Tibial artery (tissue), 4 donors: ENCODE measurements around the gene NME3.
A peak's percentile ranks its signal among the peaks of the same experiment; 100 is the strongest.

Experiments
- DNase-seq, 2 donors: peaks; one replicate each; pipeline ENCODE4 v3.0.0-alpha.2; 2019
- H3K27ac ChIP-seq, 2 donors: fragments of 200-600 bp; sonication (generic) in 1 of 2; 1 replicate in 1 of 2; 2 replicates in 1 of 2; pipeline ENCODE4 v1.5.1; 2018 to 2019; ENCODE audit warnings: mild to moderate bottlenecking in 1 of 2
- H3K27me3 ChIP-seq, 2 donors: fragments of 200-600 bp; sonication (generic) in 1 of 2; one replicate each; pipeline versions ENCODE4 v1.5.1 to v1.6.0; 2016 to 2019
- H3K36me3 ChIP-seq, 3 donors: fragments of 200-600 bp; sonication (generic) in 2 of 3; one replicate each; pipeline ENCODE4 v1.5.1; 2016 to 2019; ENCODE audit warnings: mild to moderate bottlenecking in 2 of 3
- H3K4me1 ChIP-seq, 4 donors: fragments of 200-600 bp; sonication (generic) in 2 of 4; 1 replicate in 3 of 4; 2 replicates in 1 of 4; pipeline ENCODE4 v1.5.1; 2016 to 2019
- H3K4me3 ChIP-seq, 2 donors: fragments of 200-600 bp; sonication (generic) in 1 of 2; 1 replicate in 1 of 2; 2 replicates in 1 of 2; pipeline ENCODE4 v1.5.1; 2018 to 2019; ENCODE audit warnings: mild to moderate bottlenecking in 2 of 2
- H3K9me3 ChIP-seq, 3 donors: fragments of 200-600 bp; sonication (generic) in 1 of 3; one replicate each; pipeline ENCODE4 v1.5.1; 2016 to 2019
- CTCF ChIP-seq, 2 experiments: fragments of 200-600 bp in 1 of 2; fragments of 450-650 bp in 1 of 2; IDR thresholded peaks; one replicate each; pipeline ENCODE4 v1.5.1; 2017 to 2019; ENCODE audit warnings: antibody characterized with exemption in 2 of 2, mild to moderate bottlenecking in 1 of 2, moderate library complexity in 1 of 2
- intact Hi-C: fragments of 100-400 bp; cut with DNase I; formaldehyde crosslinking; loops from one replicate; pipeline ENCODE4 v1.15.0; 2023; ENCODE audit warnings: low total_unique reads

NME3 gene

GRCh38 chr16:1771188-1771863, at the start of gene NME3:
Gene NME3 (minus strand): TSS chr16:1771543. CDS start chr16:1771534, 9 bp downstream.
- no peak for TF ChIP-seq CTCF (IDR thresholded peaks at IDR 0.05)
- Histone ChIP-seq H3K4me1 (peaks cover 0 to 61% (median 35%) of the 10 kb centered on the region in 4 donors), H3K27me3 (no peaks in the 10 kb centered on the region), H3K36me3 (peaks cover 24 to 50% (median 40%) of the 10 kb centered on the region in 3 donors), H3K4me3 (peak within 1 kb of the TSS; percentile 87 to 99), H3K27ac (peak within 1 kb of the TSS; percentile 85 to 95), H3K9me3 (no peaks in the 10 kb centered on the region)
- peak; percentile 81 to 89 for DNase-seq
- intact Hi-C loops: no loop called here

GRCh38 chr16:1820946-1821290, 49.6 kb upstream of the NME3 start:
- no peak for TF ChIP-seq CTCF (IDR thresholded peaks at IDR 0.05)
- Histone ChIP-seq H3K27ac (no peak overlapping the region), H3K27me3 (no peaks in the 10 kb centered on the region), H3K36me3 (peaks cover 59 to 71% (median 64%) of the 10 kb centered on the region in 3 donors), H3K4me1 (peaks cover 0 to 23% (median 17%) of the 10 kb centered on the region in 4 donors), H3K9me3 (no peaks in the 10 kb centered on the region), H3K4me3 (no peak overlapping the region)
- DNase-seq: no peak
- intact Hi-C loops: no loop called here

GRCh38 chr16:1820096-1820945, 49.0 kb upstream of the NME3 start:
- intact Hi-C loops: no loop called here
- no peak for DNase-seq
- H3K4me1 ChIP-seq: peaks cover 0 to 17% (median 13%) of the 10 kb centered on the region in 4 donors
- TF ChIP-seq CTCF (IDR thresholded peaks at IDR 0.05): no peak
- H3K27me3 ChIP-seq: no peaks in the 10 kb centered on the region
- no peak overlapping the region for H3K4me3 ChIP-seq
- no peak overlapping the region for H3K27ac ChIP-seq
- no peaks in the 10 kb centered on the region for H3K9me3 ChIP-seq
- peaks cover 60 to 77% (median 68%) of the 10 kb centered on the region in 3 donors for H3K36me3 ChIP-seq

GRCh38 chr16:1819611-1820010, 48.3 kb upstream of the NME3 start:
- H3K4me3 ChIP-seq: no peak overlapping the region
- no peaks in the 10 kb centered on the region for H3K9me3 ChIP-seq
- peaks cover 0 to 10% (median 8%) of the 10 kb centered on the region in 4 donors for H3K4me1 ChIP-seq
- no peaks in the 10 kb centered on the region for H3K27me3 ChIP-seq
- no peak for TF ChIP-seq CTCF (IDR thresholded peaks at IDR 0.05)
- no peak for DNase-seq
- H3K27ac ChIP-seq: no peak overlapping the region
- intact Hi-C loops: no loop called here
- peaks cover 60 to 84% (median 73%) of the 10 kb centered on the region in 3 donors for H3K36me3 ChIP-seq

- H3K27ac ChIP-seq: no peak overlapping the region
- peaks cover 0 to 4% (median 3%) of the 10 kb centered on the region in 4 donors for H3K4me1 ChIP-seq
- TF ChIP-seq CTCF (IDR thresholded peaks at IDR 0.05): no peak
- H3K4me3 ChIP-seq: no peak overlapping the region
- no peaks in the 10 kb centered on the region for H3K9me3 ChIP-seq
- DNase-seq: no peak
- intact Hi-C loops: no loop called here
- H3K27me3 ChIP-seq: no peaks in the 10 kb centered on the region
- H3K36me3 ChIP-seq: peaks cover 60 to 88% (median 76%) of the 10 kb centered on the region in 3 donors
Measured at GRCh38 chr16:1818873-1819525, 47.7 kb upstream of the NME3 start.
